Measurements from ENCODE around the gene PARD3.
A peak's percentile ranks its signal among the peaks of the same experiment; 100 is the strongest.

Gene PARD3

GRCh38 chr10:34224639-34225038 lies 590.5 kb downstream of the PARD3 start:
- Histone ChIP-seq H3K27me3 (ENCODE audit: control insufficient read depth, low read length) (no peaks in the 10 kb centered on the region), H3K36me3 (ENCODE audit: control insufficient read depth, low read length) (no peaks in the 10 kb centered on the region), H3K27ac (ENCODE audit: low read depth, low read length) (no peak overlapping the region), H4K20me1 (ENCODE audit: control insufficient read depth, insufficient read depth, low read depth, low read length) (no peaks in the 10 kb centered on the region), H3F3A (ENCODE audit: control insufficient read depth, insufficient read depth) (no peaks in the 10 kb centered on the region), H3K9me3 (ENCODE audit: control insufficient read depth, insufficient read depth, low read length) (no peaks in the 10 kb centered on the region), H3K79me2 (ENCODE audit: control insufficient read depth, low read length) (no peaks in the 10 kb centered on the region), H3K4me2 (ENCODE audit: low read length) (no peak overlapping the region), H3K4me1 (ENCODE audit: control insufficient read depth, low read length) (no peaks in the 10 kb centered on the region), H3K9me2 (replicated peaks; ENCODE audit: control insufficient read depth, low read length) (no peaks in the 10 kb centered on the region), H3K4me3 (ENCODE audit: low read length) (no peak overlapping the region)
- TF ChIP-seq EZH2phosphoT487 (IDR thresholded peaks at IDR 0.05; ENCODE audit: borderline replicate concordance, low read length) (no peak), CTCF (IDR thresholded peaks at IDR 0.05; ENCODE audit: low read depth, low read length, poor library complexity, severe bottlenecking) (no peak)

GRCh38 chr10:34223658-34224057 lies 591.4 kb downstream of the PARD3 start:
- no peaks in the 10 kb centered on the region for H3F3A ChIP-seq (ENCODE audit: control insufficient read depth, insufficient read depth)
- no peaks in the 10 kb centered on the region for H3K9me2 ChIP-seq (replicated peaks; ENCODE audit: control insufficient read depth, low read length)
- H3K79me2 ChIP-seq (ENCODE audit: control insufficient read depth, low read length), result no peaks in the 10 kb centered on the region
- no peak overlapping the region for H3K4me3 ChIP-seq (ENCODE audit: low read length)
- no peaks in the 10 kb centered on the region for H3K36me3 ChIP-seq (ENCODE audit: control insufficient read depth, low read length)
- H3K4me2 ChIP-seq (ENCODE audit: low read length), result no peak overlapping the region
- no peaks in the 10 kb centered on the region for H3K9me3 ChIP-seq (ENCODE audit: control insufficient read depth, insufficient read depth, low read length)
- H3K4me1 ChIP-seq (ENCODE audit: control insufficient read depth, low read length), result no peaks in the 10 kb centered on the region
- H4K20me1 ChIP-seq (ENCODE audit: control insufficient read depth, insufficient read depth, low read depth, low read length), result no peaks in the 10 kb centered on the region
- no peak for TF ChIP-seq EZH2phosphoT487 (IDR thresholded peaks at IDR 0.05; ENCODE audit: borderline replicate concordance, low read length)
- peak; percentile 14 for TF ChIP-seq CTCF (IDR thresholded peaks at IDR 0.05; ENCODE audit: low read depth, low read length, poor library complexity, severe bottlenecking)
- no peak overlapping the region for H3K27ac ChIP-seq (ENCODE audit: low read depth, low read length)
- H3K27me3 ChIP-seq (ENCODE audit: control insufficient read depth, low read length), result no peaks in the 10 kb centered on the region

GRCh38 chr10:34222359-34222758 lies 592.7 kb downstream of the PARD3 start:
- no peaks in the 10 kb centered on the region for H3K9me3 ChIP-seq (ENCODE audit: control insufficient read depth, insufficient read depth, low read length)
- H3K79me2 ChIP-seq (ENCODE audit: control insufficient read depth, low read length), result no peaks in the 10 kb centered on the region
- no peaks in the 10 kb centered on the region for H3F3A ChIP-seq (ENCODE audit: control insufficient read depth, insufficient read depth)
- no peaks in the 10 kb centered on the region for H3K9me2 ChIP-seq (replicated peaks; ENCODE audit: control insufficient read depth, low read length)
- H3K4me1 ChIP-seq (ENCODE audit: control insufficient read depth, low read length), result no peaks in the 10 kb centered on the region
- H3K4me3 ChIP-seq (ENCODE audit: low read length), result no peak overlapping the region
- TF ChIP-seq CTCF (IDR thresholded peaks at IDR 0.05; ENCODE audit: low read depth, low read length, poor library complexity, severe bottlenecking), result no peak
- TF ChIP-seq EZH2phosphoT487 (IDR thresholded peaks at IDR 0.05; ENCODE audit: borderline replicate concordance, low read length), result no peak
- H3K4me2 ChIP-seq (ENCODE audit: low read length), result no peak overlapping the region
- H3K27ac ChIP-seq (ENCODE audit: low read depth, low read length), result no peak overlapping the region
- H3K36me3 ChIP-seq (ENCODE audit: control insufficient read depth, low read length), result no peaks in the 10 kb centered on the region
- H3K27me3 ChIP-seq (ENCODE audit: control insufficient read depth, low read length), result no peaks in the 10 kb centered on the region
- no peaks in the 10 kb centered on the region for H4K20me1 ChIP-seq (ENCODE audit: control insufficient read depth, insufficient read depth, low read depth, low read length)
